HG03575 (cell line): ENCODE measurements around the gene KRT39.
"Not testable (repeated sequence)": the region's sequence is repeated elsewhere in the genome, so short reads cannot be mapped to it uniquely, and the experiment has no call there.

Experiments
- ATAC-seq: cut with Tn5 transposase; IDR thresholded peaks from one replicate; pipeline ENCODE4 v1.9.1; 2021; ENCODE audit not compliant: unreplicated experiment, insufficient number of reproducible peaks, low FRiP score; ENCODE audit errors: extremely low read depth

Gene KRT39

DNA sequence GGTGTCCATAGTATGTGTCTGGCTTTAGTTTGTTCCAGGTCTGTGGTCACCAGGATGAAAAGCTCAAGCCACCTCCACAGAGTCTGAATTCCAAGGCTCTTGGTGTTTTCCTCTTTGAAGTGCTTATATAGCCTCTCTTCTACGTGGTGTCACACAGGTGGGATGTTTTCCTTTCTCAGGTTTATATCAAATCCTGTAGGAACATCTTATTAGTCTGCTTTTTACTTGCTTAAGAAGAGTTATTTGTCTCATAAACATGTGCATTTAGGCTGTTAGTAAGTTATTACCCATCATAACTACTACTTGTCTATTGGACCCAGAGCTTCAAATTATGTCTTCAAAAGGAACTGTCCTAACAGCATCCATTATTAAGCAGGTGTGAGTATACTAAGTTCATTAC lies at the start of gene KRT39:
Gene KRT39 (minus strand): TSS at position 101 of the 400 bp plus-strand sequence. CDS start 92 bp downstream, at position 9.
- no peak for ATAC-seq

DNA sequence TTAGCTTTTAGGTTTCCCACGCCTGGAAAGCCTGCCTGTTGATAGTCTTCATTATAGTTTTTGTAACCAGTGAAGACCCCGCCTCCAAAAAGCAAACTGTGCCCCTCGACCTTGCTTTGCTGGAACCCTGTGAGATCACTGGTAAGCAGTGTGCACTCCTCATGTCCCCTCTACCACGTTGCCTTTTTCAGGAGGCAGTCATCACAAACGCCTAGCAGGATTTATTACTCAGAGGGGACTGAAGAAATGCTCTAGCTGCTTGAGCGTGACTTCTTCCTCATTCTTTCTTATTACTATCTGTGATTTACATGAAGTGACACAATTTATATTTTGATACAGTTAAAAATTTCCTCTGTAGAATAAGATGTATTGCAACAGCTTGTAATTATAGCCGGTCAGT lies 48.7 kb upstream of the KRT39 start:
- ATAC-seq = no peak

DNA sequence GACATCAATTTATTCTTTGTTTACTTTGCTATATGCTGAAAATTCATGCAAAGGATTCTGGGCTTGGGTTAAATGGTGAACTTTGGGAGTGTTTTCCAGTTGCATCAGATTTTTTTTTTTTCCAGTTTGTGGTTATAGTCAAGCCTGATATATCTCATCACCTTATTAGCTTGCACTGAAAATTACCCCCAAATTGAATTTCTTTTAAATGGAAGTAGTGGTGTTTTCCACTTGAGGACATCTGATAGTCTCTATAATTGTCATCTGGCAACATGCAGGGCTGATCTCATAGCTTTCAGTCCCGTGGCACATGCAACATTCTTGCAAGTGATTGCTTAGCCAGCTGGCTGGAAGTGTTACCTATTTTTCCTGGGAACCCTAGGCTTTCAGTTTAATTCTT lies 46.9 kb upstream of the KRT39 start:
- no peak for ATAC-seq

DNA sequence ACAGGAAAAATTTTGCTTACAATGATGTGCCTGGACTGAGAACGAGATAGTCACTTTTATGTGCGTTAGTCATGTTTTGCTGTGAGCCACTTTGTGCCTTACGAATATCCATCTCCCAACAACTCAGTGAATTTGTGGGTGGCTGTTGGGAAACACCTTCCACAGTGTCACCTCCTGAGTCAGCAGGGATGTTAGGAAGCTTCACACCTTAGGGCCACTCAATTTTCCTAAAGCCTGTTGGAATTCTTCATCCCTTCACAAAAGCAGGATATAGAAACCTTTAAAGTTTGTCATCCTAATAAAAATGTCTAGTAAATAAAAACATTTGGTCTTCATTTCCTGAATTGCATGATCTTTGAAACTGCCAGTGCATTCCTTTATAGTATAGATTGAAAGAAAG lies 46.4 kb upstream of the KRT39 start:
- ATAC-seq = no peak

DNA sequence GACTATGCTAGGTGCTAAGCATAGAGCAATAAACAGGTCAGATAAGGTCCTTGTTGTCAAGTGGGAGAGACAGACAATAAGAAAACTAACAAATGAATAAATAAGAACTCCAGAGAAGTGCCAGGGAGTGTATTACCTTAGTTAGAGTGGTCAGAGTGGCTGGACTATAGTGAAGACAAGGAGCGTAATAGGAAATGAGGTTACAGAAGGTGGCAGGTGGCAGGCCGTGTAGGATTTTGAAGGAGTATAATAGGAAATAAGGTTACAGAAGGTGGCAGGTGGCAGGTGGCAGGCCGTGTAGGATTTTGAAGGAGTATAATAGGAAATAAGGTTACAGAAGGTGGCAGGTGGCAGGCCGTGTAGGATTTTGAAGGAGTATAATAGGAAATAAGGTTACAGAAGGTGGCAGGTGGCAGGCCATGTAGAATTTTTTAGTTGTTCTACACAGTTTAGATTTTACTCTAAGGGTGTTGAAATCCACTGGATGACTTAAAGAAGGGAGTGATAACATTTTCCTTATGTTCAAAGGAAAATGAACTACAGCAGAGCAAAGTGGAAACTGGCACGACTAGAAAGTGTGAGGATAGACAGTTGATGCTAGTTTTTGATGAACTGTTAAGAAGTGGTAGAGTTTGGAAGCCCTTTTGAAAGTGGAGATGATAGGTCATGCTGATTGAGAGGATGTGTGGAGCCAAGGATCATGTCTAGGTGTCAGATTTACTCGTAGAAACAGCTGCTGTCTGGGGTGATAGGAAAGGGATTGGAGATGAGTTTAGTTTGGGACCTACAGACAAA lies 45.8 kb upstream of the KRT39 start:
- no peak for ATAC-seq

DNA sequence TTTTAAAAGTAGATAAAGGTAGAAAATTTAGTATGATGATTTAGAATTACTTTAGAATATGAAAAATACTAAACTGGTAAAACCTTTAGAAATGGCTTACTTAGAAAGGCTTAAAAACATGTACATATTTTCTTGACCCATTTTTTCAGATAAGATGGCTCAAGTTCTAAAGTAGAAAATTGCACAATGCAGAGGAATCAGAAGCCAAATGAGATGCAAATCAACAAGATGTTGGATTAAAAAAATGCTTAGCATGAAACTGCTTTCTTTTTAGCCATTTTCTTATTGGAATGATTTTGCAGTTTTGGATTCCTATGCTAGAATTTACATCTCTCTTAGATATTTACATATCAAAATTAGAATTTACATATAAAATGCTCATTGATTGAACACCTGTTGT lies 43.7 kb upstream of the KRT39 start:
- ATAC-seq = no peak

DNA sequence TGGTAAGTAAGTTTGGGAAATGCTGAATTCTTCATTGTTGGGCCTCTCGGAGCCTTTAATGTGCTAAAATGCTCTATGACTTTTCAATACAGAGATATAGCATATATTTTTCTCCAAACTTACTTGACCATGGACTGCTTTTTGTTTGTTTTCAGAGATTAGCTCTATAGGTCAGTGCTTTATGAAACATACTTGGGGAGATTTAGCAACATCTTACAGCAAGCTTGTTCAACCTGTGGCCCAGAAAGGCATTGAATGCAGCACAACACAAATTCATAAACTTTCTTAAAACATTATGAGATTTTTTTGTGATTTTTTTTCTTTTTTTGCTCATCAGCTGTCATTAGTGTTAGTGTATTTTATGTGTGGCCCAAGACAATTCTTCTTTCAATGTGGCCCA lies 43.2 kb upstream of the KRT39 start:
- ATAC-seq = no peak

DNA sequence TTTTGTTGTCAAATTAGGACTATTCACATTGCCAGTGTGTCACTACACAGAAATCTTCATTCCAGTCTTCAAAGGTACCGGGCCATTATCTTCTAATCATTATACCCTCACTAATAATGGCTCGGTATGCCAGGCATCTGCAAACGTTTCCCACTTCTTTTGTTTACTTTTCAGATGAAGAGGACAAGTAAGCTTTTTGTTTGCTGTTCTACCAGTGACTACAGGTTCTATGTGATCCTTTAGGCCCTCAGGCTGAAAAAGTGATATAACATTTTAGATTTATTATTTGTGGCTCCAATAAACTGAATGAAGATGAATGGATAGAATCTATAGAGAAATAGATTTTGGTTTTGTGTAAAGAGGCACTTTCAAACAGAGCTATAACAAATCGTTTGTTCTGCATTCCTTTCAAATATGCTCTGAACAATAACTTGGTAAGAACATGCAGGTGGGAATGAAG lies 42.6 kb upstream of the KRT39 start:
- ATAC-seq = no peak

DNA sequence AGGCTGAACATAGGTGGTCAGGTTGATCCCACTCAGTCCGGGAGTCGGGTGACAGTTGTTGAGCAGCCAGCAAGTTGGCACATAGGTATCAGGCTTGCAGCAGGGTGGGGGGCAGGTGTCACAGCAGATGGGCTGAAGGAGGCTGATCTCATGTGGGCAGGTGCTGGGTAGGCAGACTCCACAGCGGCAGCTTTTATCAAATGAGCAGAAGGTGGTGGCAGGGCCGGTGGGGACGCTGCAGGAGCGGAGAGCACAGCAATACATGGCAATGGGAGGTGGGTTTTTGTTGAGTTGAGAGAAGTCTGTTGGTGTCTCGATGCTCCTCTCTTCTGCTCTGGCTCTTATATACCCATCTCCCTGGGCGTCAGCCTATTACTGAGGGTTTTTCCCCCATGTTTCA lies 42.1 kb upstream of the KRT39 start, which contains the start of gene KRTAP3-1:
Gene KRTAP3-1 (minus strand): TSS at position 318 of the 400 bp plus-strand sequence. CDS start 54 bp downstream, at position 264.
- ATAC-seq = no peak

DNA sequence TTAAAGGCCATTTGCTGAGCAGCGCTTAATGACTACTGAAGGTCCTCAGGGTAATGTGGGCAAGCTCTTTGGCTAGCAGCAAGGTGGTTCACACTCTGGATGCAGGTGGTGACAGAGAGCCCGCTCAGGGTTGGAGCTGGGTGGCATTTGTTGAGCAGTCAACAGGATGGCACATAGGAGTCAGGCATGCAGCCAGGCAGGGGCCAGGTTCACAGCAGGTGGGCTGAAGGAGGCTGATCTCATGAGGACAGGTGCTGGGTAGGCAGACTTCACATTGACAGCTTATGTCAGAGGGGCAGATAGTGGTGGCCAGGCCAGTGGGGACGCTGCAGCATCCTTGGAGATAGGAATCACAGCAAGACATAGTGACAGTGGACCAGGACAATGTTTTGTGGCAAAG lies 37.6 kb upstream of the KRT39 start:
- no peak for ATAC-seq

DNA sequence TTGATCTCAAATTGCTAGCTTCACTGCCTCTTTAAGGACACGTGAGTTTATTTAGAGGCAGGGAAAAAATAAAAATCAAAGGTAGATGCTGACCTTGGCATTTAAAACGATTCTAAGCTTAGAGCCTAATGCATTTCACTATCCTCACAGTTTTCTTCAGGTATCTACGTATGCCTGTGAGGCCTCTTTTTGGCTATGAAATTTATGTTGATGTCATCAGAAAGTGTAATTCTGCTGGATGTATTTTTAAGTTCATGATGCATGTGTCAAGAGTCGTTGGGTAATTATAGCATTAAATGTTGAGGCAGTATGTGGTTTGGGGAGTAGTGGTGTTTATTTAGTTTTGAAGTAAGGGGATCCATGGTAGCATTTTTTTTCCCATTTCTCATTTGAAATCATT lies 37.2 kb upstream of the KRT39 start:
- no peak for ATAC-seq

DNA sequence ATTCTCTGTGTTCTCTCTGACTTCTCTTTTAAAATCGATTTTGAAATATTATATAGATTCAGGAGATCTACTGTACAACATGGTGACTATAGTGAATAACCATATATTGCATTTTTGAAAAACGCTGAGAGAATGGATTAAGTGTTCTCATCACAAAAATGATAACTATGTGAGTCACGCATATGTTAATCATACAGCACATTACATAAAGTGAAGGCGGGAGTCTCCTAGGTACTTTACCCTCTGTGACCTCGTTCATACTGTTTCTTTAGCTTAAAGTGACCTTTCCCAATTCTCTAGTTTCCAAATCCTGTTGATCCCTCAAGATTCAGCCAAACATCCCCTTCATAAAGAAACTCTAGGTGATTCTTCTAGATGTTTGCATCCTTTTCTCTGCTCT lies 36.1 kb upstream of the KRT39 start:
- no peak for ATAC-seq

DNA sequence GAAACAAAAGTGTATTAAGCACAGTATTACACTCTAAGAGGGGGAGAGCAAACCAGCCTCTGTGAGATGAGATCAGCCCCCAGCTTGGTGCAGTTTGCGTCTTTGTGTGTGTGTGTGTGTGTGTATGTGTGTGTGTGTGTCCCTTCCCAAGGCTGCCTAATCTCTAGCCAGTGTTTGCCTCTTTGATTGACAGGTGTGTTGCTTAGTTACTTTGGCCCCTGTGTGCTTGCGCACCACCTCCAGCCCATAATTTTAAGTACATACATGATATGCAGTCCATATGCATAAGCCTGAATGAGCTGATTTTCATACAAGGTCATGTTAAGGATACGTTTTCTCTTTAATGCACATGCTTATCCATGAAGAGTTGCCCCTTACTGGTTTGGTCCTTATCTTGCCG lies 35.0 kb upstream of the KRT39 start:
- no peak for ATAC-seq

DNA sequence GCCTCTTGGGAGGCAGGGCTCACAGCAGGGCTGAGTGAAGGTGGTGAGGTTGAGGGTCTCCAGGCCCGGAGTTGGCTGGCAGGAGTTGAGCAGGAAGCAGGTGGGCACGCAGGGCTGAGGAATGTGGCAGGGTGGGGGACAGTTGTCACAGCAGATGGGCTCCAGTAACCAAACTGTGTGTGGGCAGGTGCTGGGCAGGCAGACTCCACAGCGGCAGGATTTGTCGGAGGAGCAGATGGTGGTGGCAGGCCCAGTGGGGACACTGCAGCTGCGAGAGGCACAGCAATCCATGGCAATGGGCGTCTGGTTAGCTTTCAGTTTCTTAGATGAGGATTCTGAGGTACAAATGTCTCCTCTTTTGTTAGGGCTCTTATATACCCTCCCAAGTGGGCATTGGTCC lies 32.8 kb upstream of the KRT39 start, which contains the start of gene KRTAP3-2:
Gene KRTAP3-2 (minus strand): TSS at position 344 of the 400 bp plus-strand sequence. CDS start 53 bp downstream, at position 291.
- not testable (repeated sequence) for ATAC-seq

DNA sequence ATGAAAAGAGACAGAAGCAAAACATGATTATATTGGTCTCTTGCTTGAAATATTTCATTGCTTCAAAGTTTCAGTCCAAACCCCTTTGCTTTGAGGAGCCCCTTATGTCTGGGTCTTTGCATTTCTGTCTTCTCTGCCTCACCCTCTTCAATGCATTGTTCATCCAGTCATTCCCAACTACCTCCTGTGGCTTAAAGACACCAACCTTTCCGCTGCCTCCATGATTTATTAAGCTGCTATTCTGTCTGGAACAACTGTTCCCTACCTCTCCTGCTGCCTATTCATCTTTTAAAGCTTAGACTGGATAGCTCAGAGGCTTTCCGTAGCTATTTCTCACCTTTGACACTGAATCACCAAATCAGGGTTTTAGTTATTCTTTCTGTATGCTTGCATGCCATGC lies 30.6 kb upstream of the KRT39 start:
- ATAC-seq = no peak

DNA sequence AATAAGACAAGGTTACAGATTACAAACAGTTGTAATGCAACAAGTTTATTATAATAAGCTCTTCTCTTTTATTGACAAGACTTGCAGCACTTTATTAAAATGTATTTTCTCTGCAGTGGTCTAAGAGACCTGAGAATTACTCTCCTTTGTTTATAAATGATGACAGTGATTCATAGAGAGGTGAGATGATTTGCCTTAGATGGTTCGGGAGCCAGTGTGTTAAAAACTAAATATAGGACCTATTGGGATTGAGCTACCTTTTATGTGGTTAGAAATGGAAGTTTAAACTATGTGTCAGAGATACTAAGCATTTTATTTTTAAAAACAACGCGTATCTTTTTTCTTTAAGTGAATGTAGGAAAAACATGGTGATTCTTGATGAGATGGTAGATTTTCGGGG lies 30.1 kb upstream of the KRT39 start:
- ATAC-seq = no peak

DNA sequence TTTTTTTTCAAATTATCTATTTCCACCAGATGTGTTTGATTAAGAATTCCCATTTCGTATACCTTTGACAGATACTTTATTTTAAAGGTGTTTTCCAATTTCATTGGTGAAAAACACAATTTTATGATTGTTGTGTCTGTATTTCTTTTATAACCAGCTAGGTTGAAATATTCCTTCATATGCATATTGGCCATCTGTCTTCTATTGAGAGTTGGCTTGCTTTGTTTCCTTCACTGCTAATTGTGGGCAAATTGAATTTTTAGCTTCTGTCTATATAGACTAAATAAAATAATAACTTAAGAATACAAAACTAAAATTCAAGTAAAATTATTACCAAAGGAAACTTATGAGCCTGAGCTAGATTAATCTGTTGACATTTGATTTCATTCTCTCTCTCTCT lies 28.4 kb upstream of the KRT39 start:
- ATAC-seq = no peak

DNA sequence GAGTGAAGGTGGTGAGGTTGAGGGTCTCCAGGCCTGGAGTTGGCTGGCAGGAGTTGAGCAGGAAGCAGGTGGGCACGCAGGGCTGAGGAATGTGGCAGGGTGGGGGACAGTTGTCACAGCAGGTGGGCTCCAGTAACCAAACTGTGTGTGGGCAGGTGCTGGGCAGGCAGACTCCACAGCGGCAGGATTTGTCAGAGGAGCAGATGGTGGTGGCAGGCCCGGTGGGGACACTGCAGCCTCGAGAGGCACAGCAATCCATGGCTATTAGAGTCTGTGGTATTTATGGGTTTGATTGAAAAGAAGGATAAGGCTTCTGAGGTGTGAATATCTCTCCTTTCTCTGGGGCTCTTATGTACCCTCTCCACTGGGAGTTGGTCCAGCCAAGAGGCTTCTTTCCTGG lies 27.1 kb upstream of the KRT39 start, which contains the start of gene KRTAP3-3:
Gene KRTAP3-3 (minus strand): TSS at position 326 of the 400 bp plus-strand sequence. CDS start 67 bp downstream, at position 259.
- no peak for ATAC-seq

DNA sequence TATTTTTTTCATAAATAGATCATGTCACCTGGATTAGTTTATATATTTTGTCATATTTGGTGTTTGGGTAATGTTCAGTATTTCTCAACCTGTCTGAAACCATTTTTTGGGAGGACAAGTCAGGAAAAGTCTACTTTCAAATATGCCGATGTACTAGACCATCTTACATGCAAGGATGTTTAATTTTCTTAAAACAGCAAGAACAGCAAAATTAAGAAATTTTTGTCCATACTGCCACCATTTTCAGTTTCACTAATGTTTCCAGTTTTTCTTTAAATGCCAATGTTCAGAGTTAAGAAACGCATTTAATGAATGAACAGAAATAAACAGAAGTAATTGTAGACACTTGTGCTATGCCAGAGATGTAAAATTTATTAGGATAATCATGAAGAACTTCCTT lies 26.3 kb upstream of the KRT39 start:
- ATAC-seq = no peak

DNA sequence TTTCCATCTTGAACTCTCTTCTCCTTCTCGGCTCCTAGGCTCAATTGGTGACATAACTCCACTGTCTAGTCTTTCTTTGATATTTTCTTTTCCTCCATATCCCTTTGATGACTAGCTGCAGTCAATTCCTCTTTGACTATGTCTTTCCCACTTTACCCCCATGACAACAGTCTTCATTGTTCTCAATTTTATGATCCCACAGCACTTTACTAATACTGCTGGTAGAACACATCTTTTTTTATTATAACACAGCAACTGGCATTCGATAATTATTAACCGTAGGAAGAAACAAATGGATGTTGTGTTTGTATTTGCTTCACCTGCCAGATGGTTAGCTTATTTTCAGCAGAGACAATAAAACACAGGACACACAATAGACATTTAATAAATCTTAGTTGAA lies 25.9 kb upstream of the KRT39 start:
- no peak for ATAC-seq

DNA sequence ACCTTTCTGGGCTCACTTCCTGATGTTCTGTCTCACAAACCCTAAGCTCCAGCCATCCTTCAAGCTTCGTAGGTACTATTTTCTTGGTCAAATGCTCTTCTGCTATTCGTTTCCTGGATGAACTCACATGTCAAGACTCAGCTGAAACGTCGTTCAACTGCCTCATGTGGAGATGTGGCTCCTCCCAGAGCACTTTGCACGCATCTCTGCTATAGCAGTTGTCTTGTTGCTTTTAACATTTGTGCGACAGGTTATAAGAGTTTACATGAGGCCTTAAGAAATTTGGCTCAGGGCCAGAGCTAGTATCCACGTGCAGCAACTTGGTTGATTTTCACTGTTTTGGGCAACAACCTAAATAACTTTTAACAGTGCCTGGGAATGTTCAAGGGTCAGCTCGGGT lies 20.2 kb upstream of the KRT39 start:
- no peak for ATAC-seq
